ENCODE measurements around the gene PGK1. TPM values are rescaled to one million over a fixed set of nuclear protein-coding genes. Genes with fewer than 3 reads are reported as not detected.

Gene PGK1
- total RNA-seq, 1 donor from 2014 or later, result 259 TPM

GRCh38 chrX:78165425-78165824 lies 61.4 kb downstream of the PGK1 start:
- no peak for TF ChIP-seq CTCF (IDR thresholded peaks at IDR 0.05; ENCODE audit: unreplicated experiment)
- H3K27ac Mint-ChIP-seq, result no peak overlapping the region
- H3K36me3 Mint-ChIP-seq, result no peaks in the 10 kb centered on the region
- no peaks in the 10 kb centered on the region for H3K4me1 Mint-ChIP-seq
- H3K27me3 Mint-ChIP-seq (ENCODE audit: low read depth), result no peaks in the 10 kb centered on the region
- DNase-seq (ENCODE audit: low spot score in 2 of 2, unreplicated experiment in 2 of 2), result no peak
- no peak overlapping the region for H3K4me3 Mint-ChIP-seq
- H3K9me3 Mint-ChIP-seq, result peaks cover 35% of the 10 kb centered on the region

GRCh38 chrX:78168065-78168464 lies 64.0 kb downstream of the PGK1 start:
- no peaks in the 10 kb centered on the region for H3K36me3 Mint-ChIP-seq
- H3K4me1 Mint-ChIP-seq, result no peaks in the 10 kb centered on the region
- H3K27me3 Mint-ChIP-seq (ENCODE audit: low read depth), result no peaks in the 10 kb centered on the region
- H3K9me3 Mint-ChIP-seq, result peaks cover 19% of the 10 kb centered on the region
- H3K27ac Mint-ChIP-seq, result no peak overlapping the region
- no peak for TF ChIP-seq CTCF (IDR thresholded peaks at IDR 0.05; ENCODE audit: unreplicated experiment)
- no peak for DNase-seq (ENCODE audit: low spot score in 2 of 2, unreplicated experiment in 2 of 2)
- no peak overlapping the region for H3K4me3 Mint-ChIP-seq

Other genes starting within 250 kb of the PGK1 start
- gene MAGT1, start 208.8 kb upstream of the PGK1 start, total RNA-seq, result 46.9 to 48.3 TPM (median 47.3 TPM) in 3 replicates
- 140 to 144 TPM (median 142 TPM) in 3 replicates for gene COX7B, start 204.8 kb upstream of the PGK1 start, total RNA-seq
- 17.4 to 18.2 TPM (median 18.1 TPM) in 3 replicates for gene ATP7A, start 193.6 kb upstream of the PGK1 start, total RNA-seq
- gene PGAM4, start 134.6 kb upstream of the PGK1 start, total RNA-seq, result not detected in 3 replicates
- gene TAF9B, start 35.4 kb downstream of the PGK1 start, total RNA-seq, result 14.6 to 15.9 TPM (median 15.7 TPM) in 3 replicates
- gene CYSLTR1, start 223.4 kb downstream of the PGK1 start, total RNA-seq, result 0.54 to 0.68 TPM (median 0.62 TPM) in 3 replicates

Data from mesothelial cell of epicardium (in vitro differentiated cells).